HG02642 (cell line): ENCODE results near the gene DNAH5.

Experiments used
- ATAC-seq: cut with Tn5 transposase; IDR thresholded peaks from one replicate; pipeline ENCODE4 v1.9.1; 2021; ENCODE audit warnings: mild to moderate bottlenecking; ENCODE audit not compliant: unreplicated experiment, poor library complexity

Gene DNAH5

DNA sequence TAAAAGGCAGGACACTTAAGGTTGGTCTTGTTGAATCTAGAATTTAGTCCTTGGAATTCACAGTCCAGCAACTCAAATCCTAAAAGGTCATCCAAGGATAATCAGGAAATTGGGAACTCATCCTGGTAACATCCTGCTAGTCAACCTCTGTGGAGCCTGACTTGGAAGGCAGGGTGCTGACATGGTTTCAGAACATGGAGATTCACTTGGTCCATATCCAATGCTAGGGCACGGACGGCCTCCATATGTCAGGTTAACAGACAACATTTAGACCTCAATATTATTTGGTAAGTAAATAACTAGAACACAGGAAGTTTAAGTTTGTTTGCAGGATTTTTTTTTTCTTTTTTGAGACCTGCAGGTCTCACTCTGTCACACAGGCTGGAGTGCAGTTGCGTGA lies 783 bp upstream of the DNAH5 start:
- ATAC-seq = no peak

GRCh38 chr5:13943676-13944075 lies 812 bp downstream of the DNAH5 start:
- ATAC-seq = no peak

DNA sequence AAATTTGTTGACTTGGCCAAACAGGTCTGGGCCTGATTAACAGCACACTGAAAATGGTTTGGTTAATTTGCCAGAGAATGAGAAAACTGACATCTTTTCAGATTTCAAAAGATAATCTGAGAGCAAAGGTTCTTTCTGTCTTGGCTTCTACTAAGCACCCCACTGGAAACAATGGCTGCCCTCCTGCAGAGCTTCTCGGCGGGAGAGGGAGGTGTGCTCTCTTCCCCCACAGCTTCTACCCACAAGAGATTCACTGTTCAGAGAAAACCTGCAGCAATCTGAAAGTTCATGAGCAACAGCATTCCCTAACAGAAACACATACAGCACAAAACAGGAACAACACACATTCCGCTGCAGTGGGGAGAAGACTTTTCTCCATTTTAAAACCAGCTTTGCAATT lies 3.0 kb downstream of the DNAH5 start:
- no peak for ATAC-seq

- no peak for ATAC-seq
Measured at GRCh38 chr5:13939638-13940037, 4.8 kb downstream of the DNAH5 start.

GRCh38 chr5:13934921-13935320 lies 9.6 kb downstream of the DNAH5 start:
- ATAC-seq = no peak

DNA sequence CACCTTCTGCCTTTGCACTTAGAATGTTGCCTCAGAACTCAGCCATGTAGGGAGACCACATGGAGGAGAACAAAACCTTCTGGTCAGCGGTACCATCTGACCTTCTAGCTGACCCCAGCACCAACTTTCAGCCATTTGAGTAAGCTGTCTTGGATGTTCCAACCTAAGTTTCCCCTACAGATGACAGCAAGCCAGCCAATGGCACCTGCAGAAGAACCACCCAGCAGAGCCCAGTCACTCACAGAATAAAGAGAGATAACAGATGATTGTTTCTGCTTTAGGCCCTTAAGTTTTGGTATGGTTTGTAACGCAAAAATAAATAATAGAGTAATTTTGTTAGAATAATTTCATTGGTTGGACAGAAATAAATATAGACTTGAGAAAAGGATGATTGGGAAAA lies 10.4 kb downstream of the DNAH5 start:
- ATAC-seq = no peak

- ATAC-seq = no peak
Measured at GRCh38 chr5:13932561-13932960, 11.9 kb downstream of the DNAH5 start.

DNA sequence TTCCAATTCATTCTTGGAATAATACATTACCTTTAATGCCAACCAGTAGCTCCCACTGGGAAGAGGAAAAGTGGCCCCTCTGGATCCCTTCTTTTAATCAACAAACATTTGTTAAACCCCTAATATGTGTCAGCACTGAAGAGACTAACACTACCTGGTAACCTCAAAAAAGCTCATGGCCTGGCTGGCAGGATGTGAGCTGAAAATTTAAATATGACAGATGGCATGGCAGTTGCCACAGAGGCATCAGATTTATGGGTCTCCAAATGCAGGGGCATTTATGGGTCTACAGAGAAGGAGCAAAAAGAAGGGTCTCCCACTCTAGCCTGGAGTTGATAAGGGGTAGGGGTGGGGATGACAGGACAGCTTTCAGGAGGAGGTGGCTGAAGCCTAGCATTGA lies 12.5 kb downstream of the DNAH5 start:
- ATAC-seq = no peak

GRCh38 chr5:13930541-13931171 lies 13.8 kb downstream of the DNAH5 start:
- ATAC-seq = no peak

GRCh38 chr5:13926731-13927130 lies 17.8 kb downstream of the DNAH5 start:
- ATAC-seq = no peak

GRCh38 chr5:13921578-13921977 lies 22.9 kb downstream of the DNAH5 start:
- ATAC-seq = no peak

- ATAC-seq = no peak
Measured at GRCh38 chr5:13919786-13920185, 24.7 kb downstream of the DNAH5 start.

DNA sequence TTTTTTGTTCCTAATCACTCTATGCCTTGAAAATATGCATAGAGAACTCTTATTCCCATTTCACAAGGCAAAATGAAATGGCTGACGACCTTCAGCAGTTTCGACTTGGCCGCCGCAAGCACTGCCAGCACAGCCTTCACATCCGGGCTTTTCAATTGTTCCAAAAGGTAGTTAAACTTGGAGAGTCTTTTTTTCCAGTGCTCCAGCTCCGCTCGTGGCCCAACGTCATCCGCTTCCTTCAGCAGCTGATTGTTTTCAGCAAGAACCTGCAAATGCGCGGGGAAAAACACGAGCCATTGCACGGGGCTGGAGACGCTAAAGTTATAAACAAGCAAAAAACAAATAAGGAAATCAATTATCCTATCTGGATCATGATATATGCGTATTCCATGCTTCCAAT lies 25.4 kb downstream of the DNAH5 start:
- ATAC-seq = no peak

- ATAC-seq = no peak
Measured at GRCh38 chr5:13917061-13917460, 27.4 kb downstream of the DNAH5 start.

DNA sequence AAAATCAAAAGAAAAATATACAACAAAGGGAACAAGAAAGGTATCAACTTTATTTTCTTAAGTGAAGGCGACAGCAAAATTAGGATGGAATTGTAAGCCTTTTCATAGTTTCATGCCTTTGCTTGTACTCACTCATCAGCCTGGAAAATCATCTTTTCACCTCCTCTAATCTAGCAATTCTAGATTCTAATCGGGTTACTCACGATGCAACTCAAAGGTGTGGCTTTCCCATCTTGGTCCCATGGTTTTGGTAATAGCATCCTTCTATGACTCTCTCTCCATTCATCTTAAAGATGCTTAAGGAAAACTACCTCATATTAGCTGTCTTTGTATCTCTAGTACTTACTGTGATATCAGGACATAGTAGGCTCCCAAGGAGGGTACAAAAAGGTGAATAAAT lies 30.5 kb downstream of the DNAH5 start:
- no peak for ATAC-seq

DNA sequence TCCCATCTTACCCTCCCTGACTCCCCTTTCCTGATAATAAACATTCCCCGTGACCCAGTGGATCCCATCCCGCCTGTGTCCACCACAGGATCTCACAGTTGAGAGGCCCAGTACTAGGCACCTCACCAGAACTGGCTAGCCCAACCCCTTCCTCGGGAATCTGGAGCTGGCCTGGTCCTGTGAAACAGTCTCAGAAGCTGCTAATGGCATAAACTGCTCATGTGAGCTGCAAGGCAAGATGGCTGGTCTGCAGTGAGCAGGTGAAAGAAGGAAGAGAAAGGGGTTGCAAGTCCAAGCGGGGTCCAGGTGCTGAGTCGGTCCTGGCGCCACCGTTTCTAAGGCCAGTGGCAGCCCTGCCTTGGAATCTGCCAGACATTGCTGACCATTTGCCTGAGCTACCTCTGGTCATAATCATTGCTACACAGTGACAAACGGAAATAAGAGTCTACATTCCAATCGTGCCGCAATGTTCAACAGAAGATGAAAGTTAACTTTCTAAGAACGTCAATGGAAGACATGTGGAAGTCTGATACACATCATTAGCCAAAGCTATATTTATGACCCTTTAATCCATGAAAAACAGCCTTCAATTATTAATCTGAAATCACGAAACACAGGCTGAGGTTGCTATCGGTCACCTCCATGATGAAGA lies 33.7 kb downstream of the DNAH5 start:
- no peak for ATAC-seq

DNA sequence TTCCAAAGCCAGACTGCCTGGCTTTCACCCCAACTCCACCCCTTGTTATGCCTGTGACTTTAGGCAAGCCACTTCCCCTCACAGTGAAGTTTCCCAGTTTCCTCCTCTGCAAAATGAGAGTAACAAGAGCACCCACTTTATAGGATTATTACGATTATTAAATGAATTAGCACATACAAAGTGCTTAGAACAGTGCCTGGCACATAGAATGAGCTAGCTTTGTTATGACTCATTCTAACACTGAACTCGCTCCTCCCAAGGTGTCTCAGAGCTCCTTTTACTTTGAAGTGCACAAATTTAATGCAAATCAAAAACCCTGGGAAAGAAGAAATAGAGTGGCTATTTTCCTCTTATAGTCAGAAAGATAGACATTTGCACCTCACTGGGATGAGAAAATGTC lies 34.3 kb downstream of the DNAH5 start:
- no peak for ATAC-seq

- ATAC-seq = no peak
Measured at GRCh38 chr5:13909271-13909670, 35.2 kb downstream of the DNAH5 start.

- no peak for ATAC-seq
Measured at GRCh38 chr5:13898569-13898968, 45.9 kb downstream of the DNAH5 start.

DNA sequence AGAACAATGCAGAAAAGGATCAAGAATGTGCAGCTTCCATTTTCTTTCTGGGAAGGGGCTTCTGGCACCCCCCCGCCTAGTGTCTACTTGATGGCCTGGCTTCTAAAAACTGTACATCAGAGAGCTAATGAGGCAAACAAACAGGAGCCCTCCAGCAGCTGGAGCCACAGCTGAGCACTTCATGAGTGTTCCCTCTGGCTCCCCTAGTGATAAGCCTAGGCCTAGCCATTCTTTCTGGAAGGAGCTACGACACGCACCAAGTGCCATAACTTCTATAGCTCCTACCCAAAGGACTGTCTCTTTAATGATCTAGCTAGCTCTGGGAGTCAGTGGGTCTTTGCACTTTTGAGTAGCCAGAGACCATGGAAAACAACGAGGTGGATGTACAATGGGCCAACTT lies 66.1 kb downstream of the DNAH5 start:
- no peak for ATAC-seq

GRCh38 chr5:13866792-13867191 lies 77.7 kb downstream of the DNAH5 start:
- ATAC-seq = no peak

GRCh38 chr5:13865312-13865711 lies 79.2 kb downstream of the DNAH5 start:
- no peak for ATAC-seq
